Duodenal mucosa (tissue), 2 donors: ENCODE measurements around the gene HTR7.

ENCODE experiments used
- H3K27ac ChIP-seq: one replicate; pipeline ENCODE4 v1.7.0; 2013; ENCODE audit warnings: low read depth, low read length
- H3K27me3 ChIP-seq, 2 donors: one replicate each; pipeline ENCODE4 v1.7.0; 2013; ENCODE audit warnings: low read length in 2 of 2, control low read depth in 1 of 2; ENCODE audit not compliant: insufficient read depth in 2 of 2, control insufficient read depth in 1 of 2
- H3K36me3 ChIP-seq, 2 donors: one replicate each; pipeline ENCODE4 v1.7.0; 2013; ENCODE audit warnings: low read length in 2 of 2, control low read depth in 1 of 2; ENCODE audit not compliant: insufficient read depth in 2 of 2, control insufficient read depth in 1 of 2
- H3K4me1 ChIP-seq, 2 donors: one replicate each; pipeline ENCODE4 v1.7.0; 2013; ENCODE audit warnings: low read length in 2 of 2, control low read depth in 1 of 2; ENCODE audit not compliant: insufficient read depth in 2 of 2, control insufficient read depth in 1 of 2
- H3K4me3 ChIP-seq, 2 donors: one replicate each; pipeline ENCODE4 v1.7.0; 2013; ENCODE audit warnings: low read length in 2 of 2, low read depth in 1 of 2
- H3K9ac ChIP-seq, 2 donors: one replicate each; pipeline ENCODE4 v1.7.0; 2013; ENCODE audit warnings: low read length in 2 of 2, low read depth in 1 of 2
- H3K9me3 ChIP-seq, 2 donors: one replicate each; pipeline ENCODE4 v1.7.0; 2013; ENCODE audit warnings: low read length in 2 of 2, control low read depth in 1 of 2; ENCODE audit not compliant: control insufficient read depth in 1 of 2

Gene HTR7

DNA sequence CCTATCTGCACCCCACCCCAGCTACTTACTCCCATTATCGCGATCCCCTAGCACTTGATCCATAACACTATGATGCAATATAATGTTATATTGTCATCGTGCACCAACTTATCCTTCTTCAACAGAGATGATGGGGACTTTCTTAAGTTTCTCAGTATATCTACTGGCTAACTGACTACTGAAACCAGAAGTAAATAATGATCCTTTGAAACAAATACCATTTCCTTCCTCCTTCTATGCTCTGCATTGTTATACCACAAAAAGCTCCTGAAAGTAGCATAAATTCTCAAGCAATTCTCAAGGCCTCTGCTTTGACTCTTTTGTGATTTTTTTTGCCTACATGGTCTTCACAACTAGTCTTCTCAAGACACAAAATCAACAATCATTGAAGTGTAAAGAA lies 68.9 kb downstream of the HTR7 start:
- Histone ChIP-seq H3K4me3 (no peak overlapping the region), H3K4me1 (no peaks in the 10 kb centered on the region), H3K36me3 (no peaks in the 10 kb centered on the region), H3K27ac (no peak overlapping the region), H3K9me3 (no peaks in the 10 kb centered on the region), H3K27me3 (peaks cover 0 to 4% of the 10 kb centered on the region in 2 donors), H3K9ac (no peak overlapping the region)

DNA sequence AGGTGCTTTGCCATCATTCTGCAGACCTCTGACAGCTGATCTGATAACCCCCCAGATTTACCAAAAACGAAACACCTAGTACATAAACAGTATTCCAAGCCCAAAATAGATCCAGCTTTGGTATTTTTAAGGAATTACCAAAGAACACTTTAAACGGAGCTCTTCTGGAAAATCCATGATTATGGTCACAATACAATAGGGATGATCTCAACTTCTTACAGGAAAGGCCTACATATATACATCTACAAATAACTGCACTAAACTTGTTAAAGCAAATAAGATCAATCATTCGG lies 69.7 kb downstream of the HTR7 start:
- Histone ChIP-seq H3K4me3 (no peak overlapping the region), H3K9me3 (no peaks in the 10 kb centered on the region), H3K4me1 (no peaks in the 10 kb centered on the region), H3K9ac (no peak overlapping the region), H3K27ac (no peak overlapping the region), H3K27me3 (peaks cover 0 to 4% of the 10 kb centered on the region in 2 donors), H3K36me3 (no peaks in the 10 kb centered on the region)

DNA sequence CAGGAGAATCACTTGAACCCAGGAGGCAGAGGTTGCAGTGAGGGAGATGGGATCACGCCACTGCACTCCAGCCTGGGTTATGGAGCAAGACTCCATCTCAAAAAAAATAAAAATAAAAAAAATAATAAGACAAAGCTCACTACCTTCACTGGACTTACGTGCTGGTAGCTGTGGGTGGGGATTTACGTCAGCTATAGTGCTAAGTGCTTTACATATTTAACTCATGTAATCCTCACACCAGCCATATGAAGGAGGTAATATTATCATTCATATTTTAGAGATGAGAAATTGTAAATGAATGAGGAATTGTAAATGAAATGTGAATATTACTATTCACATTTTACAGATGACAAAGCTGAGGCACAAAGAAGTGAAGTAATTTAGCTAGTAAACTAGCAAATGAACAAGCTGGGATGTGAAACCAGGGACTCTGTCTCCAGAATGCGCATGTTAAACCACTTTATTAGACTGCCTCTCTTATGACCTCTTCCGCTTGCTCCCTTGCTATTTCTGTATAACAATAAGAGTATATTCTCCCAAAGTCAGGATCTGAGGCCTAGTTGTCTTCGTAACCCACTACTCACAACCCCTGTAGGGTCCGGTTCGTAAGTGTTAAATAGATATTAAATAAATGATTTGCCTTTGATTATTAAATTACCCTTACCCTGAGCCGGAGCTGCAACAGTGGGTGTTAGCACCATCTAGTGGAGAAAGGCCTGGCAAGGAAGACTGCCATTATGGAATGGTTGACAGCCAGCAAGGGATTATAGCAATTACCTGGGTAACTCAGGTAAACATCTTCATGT lies 70.2 kb downstream of the HTR7 start:
- Histone ChIP-seq H3K4me3 (no peak overlapping the region), H3K9me3 (no peaks in the 10 kb centered on the region), H3K27me3 (peaks cover 0 to 4% of the 10 kb centered on the region in 2 donors), H3K27ac (no peak overlapping the region), H3K36me3 (no peaks in the 10 kb centered on the region), H3K4me1 (no peaks in the 10 kb centered on the region), H3K9ac (no peak overlapping the region)

DNA sequence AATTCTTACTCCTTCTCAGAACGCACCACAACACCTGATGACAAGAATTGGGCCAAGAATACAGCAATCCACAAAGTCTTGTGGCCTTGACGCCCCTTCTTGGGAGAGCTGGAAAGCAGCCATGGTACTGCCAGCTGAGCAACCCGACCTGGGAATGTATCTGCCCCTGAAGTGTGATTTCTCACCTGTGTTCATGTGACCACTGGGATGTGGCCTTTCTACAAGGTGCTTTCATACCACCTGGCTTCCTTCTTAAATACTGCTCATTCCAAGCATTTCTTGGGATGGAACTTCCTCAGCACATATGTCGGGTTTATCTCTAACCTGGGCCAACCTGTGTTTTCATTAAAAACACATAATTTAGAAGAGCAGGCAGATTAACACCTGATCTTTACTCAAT lies 72.1 kb downstream of the HTR7 start:
- Histone ChIP-seq H3K36me3 (no peaks in the 10 kb centered on the region), H3K9ac (no peak overlapping the region), H3K27me3 (peaks cover 0 to 4% of the 10 kb centered on the region in 2 donors), H3K4me3 (no peak overlapping the region), H3K4me1 (no peaks in the 10 kb centered on the region), H3K9me3 (no peaks in the 10 kb centered on the region), H3K27ac (no peak overlapping the region)

DNA sequence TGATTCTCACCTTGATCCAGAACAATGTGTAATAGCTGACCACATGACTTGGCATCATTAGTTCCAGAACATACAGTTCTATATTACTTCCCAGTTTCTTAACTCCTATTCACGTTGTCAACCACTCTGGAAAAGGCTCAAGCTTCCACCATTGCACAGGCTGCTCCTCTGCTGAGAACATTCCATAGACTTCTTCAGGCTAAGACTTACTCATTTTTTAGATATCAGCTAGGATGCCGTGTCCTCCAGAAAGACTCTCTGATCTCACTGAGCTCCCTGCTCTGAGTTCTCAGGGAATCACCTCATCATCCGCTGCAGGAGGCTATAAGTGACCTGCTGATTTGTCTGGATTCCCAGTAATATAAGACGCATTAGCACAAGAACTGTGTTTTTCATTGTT lies 73.1 kb downstream of the HTR7 start:
- peaks cover 0 to 4% of the 10 kb centered on the region in 2 donors for H3K27me3 ChIP-seq
- H3K36me3 ChIP-seq, result no peaks in the 10 kb centered on the region
- H3K9me3 ChIP-seq, result no peaks in the 10 kb centered on the region
- no peaks in the 10 kb centered on the region for H3K4me1 ChIP-seq
- no peak overlapping the region for H3K27ac ChIP-seq
- H3K4me3 ChIP-seq, result no peak overlapping the region
- no peak overlapping the region for H3K9ac ChIP-seq

DNA sequence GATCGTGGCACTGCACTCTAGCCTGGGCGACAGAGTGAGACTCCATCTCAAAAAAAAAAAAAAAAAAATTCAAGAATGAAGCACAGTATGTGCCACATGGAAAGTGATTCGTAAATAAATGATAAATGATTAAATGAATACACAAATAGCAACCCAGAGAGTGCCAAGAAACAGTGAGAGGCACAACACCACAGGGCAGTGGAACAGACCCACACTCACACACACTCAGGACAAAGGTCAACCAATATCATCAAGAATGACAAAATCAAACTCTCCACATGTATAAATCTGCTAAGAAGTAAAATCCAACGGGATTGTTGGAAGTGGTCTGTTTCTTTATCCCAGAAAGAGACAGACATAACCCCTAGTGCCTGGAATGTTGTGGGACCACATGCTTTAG lies 77.4 kb downstream of the HTR7 start:
- Histone ChIP-seq H3K27ac (no peak overlapping the region), H3K4me3 (no peak overlapping the region), H3K36me3 (no peaks in the 10 kb centered on the region), H3K4me1 (no peaks in the 10 kb centered on the region), H3K27me3 (no peaks in the 10 kb centered on the region), H3K9ac (no peak overlapping the region), H3K9me3 (no peaks in the 10 kb centered on the region)

DNA sequence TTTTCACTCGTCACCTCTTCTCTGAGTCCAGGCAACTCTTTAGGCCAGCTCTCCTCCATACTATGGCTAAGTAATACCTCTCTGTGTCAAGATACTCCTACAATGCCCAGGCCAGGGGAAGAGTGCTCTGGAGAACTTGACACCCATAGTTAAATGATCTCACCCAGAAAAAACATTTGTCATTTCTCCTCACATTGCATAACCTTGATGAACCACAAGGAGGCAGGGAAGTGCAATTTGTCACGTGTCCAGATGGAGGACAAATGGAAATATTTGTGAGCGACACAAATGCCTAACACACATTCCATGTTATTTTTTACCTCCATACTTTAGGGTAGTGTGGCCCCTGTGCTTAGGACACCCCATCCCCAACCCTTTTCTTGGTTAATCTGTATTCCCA lies 78.3 kb downstream of the HTR7 start:
- H3K9me3 ChIP-seq, result no peaks in the 10 kb centered on the region
- H3K9ac ChIP-seq, result no peak overlapping the region
- H3K36me3 ChIP-seq, result no peaks in the 10 kb centered on the region
- H3K4me3 ChIP-seq, result no peak overlapping the region
- no peaks in the 10 kb centered on the region for H3K4me1 ChIP-seq
- H3K27ac ChIP-seq, result no peak overlapping the region
- no peaks in the 10 kb centered on the region for H3K27me3 ChIP-seq

DNA sequence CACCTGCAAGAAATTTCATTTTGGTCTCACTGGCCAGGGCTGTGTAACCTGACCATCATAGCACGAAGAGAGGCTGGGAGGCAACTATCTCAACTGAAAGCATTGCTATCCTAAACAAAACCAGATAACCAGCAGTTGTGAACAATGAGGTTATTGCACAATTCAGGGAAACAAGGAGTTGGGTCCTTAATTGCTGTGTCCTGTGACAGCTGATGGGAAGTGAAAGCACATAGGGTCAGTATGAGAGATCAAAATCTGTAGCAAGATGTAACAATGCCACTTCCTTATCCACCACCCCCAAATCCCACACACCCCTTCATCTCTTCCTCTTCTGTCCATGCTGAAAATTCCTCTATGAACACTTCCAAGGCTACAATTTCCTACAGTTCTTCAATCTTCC lies 80.2 kb downstream of the HTR7 start:
- no peak overlapping the region for H3K4me3 ChIP-seq
- no peaks in the 10 kb centered on the region for H3K9me3 ChIP-seq
- no peaks in the 10 kb centered on the region for H3K4me1 ChIP-seq
- no peak overlapping the region for H3K9ac ChIP-seq
- no peaks in the 10 kb centered on the region for H3K36me3 ChIP-seq
- H3K27me3 ChIP-seq, result no peaks in the 10 kb centered on the region
- H3K27ac ChIP-seq, result no peak overlapping the region

DNA sequence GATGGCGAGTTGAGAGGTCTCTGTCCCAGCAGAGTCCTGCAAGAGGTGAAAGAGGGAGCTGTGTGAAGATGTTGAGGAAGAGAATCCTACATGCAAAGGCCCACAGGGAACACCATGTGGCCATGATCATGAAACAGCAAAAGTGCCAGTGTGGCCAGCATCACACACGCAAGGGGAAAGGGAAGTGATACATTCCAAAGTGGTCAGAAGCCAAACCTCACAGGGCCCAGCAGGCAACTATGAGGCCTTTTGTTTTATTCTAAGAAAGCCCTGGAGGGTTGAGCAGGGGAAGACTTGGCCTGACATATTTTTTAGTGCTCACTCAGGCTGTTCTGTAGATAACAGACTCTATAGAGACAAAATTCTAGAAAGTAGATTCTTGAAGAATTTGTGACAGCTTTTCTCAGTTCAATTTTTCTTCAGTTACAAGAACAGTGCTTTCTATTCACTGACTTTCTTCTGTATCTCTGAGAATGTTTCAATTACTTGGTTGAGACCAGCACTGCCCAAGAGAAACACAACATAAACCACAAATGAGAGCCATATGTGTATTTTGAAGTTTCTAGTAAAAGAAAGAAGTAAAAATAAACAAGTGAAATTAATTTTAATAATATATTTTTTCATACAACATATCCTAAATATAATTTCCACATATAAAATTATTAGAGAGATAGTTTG lies 82.3 kb downstream of the HTR7 start:
- H3K9ac ChIP-seq, result no peak overlapping the region
- H3K36me3 ChIP-seq, result no peaks in the 10 kb centered on the region
- H3K4me3 ChIP-seq, result no peak overlapping the region
- H3K27ac ChIP-seq, result no peak overlapping the region
- H3K27me3 ChIP-seq, result no peaks in the 10 kb centered on the region
- no peaks in the 10 kb centered on the region for H3K9me3 ChIP-seq
- no peaks in the 10 kb centered on the region for H3K4me1 ChIP-seq

DNA sequence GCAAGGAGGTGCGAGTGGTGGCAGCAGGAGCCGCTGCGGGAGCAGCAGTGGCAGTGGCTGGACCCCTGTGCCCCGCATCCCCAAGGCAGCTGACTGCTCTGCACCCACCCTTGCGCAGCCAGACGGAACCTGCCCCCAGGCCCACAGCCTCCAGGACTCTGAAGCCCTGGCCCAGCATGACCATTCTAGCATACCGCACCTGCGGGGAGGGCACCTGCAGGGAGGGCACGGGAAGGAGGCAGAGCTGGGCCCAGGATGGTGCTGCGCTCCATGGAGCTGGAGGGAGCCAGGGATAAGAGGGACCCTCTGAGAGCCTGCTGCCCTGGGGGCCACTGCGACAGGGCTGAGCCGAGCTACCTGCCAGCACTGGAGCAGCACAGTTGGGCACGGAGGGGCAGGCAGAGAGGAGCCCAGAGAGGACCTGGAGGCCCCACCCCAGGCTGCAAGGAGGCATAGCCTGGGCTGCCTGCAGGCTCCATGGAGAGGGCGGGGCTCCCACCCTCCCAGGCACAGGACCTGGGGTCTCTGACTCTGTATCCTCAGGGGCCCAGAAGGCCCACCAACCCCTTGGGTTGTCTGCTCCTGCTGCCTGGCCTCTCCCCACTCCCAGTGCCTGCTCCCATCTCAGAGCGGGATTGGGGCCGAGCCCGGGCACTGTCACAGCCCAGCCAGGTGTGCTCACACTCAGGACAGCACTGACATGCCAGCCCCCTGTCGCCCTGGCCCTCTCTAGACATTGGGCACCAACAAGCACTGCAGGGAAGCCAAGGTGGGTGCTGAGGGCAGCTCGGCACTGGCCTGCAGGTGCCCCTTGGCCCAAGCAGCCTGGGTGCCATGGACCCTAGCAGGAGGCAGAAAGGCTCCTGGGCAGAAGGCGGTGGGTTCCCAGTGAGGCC lies 87.6 kb downstream of the HTR7 start:
- H3K9me3 ChIP-seq, result no peaks in the 10 kb centered on the region
- H3K4me1 ChIP-seq, result no peaks in the 10 kb centered on the region
- H3K4me3 ChIP-seq, result no peak overlapping the region
- H3K36me3 ChIP-seq, result no peaks in the 10 kb centered on the region
- no peak overlapping the region for H3K9ac ChIP-seq
- H3K27ac ChIP-seq, result no peak overlapping the region
- H3K27me3 ChIP-seq, result no peaks in the 10 kb centered on the region
